ENCODE data around the gene ADCY4.

- no peak for TF ChIP-seq CTCF (conservative IDR thresholded peaks at IDR 0.05; ENCODE audit: low read depth, low read length)
- TF ChIP-seq EZH2 (IDR thresholded peaks at IDR 0.05; ENCODE audit: low read length, unreplicated experiment) = no peak
These were observed 56.4 kb downstream of the ADCY4 start for GRCh38 chr14:24278424-24278823.
